ENCODE data around the gene OXLD1.
A peak's percentile ranks its signal among the peaks of the same experiment; 100 is the strongest.

OXLD1 gene

GRCh38 chr17:81701288-81702071 lies 35.1 kb upstream of the OXLD1 start:
- DNase-seq: no peak

DNA sequence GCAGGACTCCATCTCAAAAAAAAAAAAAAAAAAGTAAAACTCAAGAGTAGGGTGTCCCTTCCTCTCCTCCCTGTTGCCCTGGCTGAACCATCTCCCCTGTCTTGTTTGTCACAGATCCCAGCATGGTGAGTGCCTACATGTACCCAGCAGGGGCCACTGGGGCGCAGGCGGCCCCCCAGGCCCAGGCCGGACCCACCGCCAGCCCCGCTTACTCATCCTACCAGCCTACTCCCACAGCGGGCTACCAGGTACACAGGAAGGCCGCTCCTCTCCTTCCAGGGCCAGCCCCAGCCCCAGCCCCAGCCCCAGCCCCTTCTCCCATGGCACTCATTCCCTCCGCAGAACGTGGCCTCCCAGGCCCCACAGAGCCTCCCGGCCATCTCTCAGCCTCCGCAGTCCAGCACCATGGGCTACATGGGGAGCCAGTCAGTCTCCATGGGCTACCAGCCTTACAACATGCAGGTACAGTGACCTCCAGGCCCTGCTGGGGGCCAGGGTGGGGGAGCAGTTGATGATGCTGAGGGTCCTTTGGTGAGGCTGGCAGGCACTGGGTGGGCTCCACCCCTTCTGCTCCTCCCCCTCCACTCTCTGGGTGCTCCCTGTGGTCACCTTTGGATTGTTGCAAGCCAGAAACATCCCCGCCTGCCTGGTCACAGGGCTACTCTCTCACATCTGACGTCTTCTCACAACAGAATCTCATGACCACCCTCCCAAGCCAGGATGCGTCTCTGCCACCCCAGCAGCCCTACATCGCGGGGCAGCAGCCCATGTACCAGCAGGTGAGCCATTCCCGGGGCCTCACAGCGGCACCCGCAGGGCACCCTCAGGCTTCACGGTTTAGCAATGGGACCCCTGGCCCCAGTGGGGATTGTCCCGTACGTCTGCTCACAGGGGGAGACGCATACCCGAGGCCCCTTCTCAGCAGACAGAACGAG lies 34.2 kb upstream of the OXLD1 start:
- DNase-seq: no peak

GRCh38 chr17:81697261-81698044 lies 31.0 kb upstream of the OXLD1 start:
- no peak for DNase-seq

DNA sequence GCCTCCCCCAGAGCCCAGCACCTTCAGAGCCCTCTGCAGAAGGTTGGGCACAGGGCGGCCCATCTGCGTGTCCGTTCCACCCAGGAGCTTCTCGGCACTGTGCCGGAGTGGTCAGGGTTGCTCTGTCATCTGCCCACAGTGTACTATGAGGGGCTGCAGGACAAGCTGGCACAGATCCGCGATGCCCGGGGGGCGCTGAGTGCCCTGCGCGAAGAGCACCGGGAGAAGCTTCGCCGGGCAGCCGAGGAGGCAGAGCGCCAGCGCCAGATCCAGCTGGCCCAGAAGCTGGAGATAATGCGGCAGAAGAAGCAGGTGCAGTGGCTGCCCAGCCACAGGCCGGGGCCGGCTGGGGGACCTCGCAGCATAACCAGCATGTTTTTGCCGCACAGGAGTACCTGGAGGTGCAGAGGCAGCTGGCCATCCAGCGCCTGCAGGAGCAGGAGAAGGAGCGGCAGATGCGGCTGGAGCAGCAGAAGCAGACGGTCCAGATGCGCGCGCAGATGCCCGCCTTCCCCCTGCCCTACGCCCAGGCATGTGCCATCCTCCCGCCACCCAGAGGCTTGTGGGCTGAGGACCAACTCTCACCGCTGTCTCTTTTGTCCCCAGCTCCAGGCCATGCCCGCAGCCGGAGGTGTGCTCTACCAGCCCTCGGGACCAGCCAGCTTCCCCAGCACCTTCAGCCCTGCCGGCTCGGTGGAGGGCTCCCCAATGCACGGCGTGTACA lies 30.0 kb upstream of the OXLD1 start:
- DNase-seq: no peak

- DNase-seq: no peak
Observed at GRCh38 chr17:81695801-81696200, 29.4 kb upstream of the OXLD1 start.

- no peak for DNase-seq
Observed at GRCh38 chr17:81695211-81695610, 28.8 kb upstream of the OXLD1 start.

DNA sequence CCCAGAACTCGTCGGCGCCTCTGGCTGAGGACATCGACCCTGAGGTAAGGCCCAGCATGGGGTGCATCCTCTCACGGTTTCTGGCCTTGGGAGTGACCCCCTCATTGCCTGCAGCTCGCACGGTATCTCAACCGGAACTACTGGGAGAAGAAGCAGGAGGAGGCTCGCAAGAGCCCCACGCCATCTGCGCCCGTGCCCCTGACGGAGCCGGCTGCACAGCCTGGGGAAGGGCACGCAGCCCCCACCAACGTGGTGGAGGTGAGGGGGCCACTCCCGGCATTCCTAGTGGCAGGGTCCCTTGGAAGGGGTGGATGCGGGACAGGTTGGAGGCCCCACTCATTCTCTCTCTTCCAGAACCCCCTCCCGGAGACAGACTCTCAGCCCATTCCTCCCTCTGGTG lies 28.4 kb upstream of the OXLD1 start:
- DNase-seq: no peak

GRCh38 chr17:81693509-81694210 lies 27.3 kb upstream of the OXLD1 start:
- no peak for DNase-seq

GRCh38 chr17:81691608-81692007 lies 25.2 kb upstream of the OXLD1 start:
- DNase-seq: no peak

- no peak for DNase-seq
Observed at GRCh38 chr17:81691196-81691595, 24.8 kb upstream of the OXLD1 start.

DNA sequence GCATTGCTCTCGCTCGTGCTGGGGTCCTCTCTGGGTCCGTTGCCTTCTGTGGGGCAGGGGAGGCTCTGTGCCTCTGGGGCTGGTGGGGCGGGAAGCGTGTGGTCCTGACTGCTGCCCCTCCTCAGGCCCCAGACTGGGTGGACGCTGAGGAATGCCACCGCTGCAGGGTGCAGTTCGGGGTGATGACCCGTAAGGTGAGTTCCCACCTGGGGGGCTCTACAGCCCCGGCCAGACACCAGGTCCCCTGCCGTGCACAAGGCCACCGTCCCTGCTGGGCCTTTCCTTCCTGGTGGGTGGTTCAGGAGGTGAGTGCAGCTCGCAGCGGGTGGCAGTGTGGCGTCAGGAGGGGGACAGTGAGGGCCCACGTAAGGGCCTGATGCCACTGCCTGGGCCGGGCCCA lies 24.1 kb upstream of the OXLD1 start:
- no peak for DNase-seq

- DNase-seq: no peak
Observed at GRCh38 chr17:81690066-81690465, 23.7 kb upstream of the OXLD1 start.

DNA sequence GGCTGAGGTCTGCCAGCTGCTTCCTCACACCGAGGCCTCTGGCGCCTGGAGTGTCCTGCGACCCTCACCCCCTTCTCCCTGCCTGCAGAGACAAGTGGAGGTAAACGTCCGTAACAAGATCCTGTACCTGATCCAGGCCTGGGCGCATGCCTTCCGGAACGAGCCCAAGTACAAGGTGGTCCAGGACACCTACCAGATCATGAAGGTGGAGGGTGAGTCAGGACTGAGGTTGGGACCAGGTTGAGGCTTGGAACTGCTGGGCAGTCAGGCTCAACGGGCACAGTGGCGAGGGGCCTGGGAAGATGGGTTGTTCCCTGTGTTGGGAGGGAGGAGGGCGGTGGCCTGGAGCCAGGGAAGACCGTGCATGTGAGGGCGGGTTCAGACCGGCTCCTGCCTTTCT lies 22.2 kb upstream of the OXLD1 start:
- no peak for DNase-seq

DNA sequence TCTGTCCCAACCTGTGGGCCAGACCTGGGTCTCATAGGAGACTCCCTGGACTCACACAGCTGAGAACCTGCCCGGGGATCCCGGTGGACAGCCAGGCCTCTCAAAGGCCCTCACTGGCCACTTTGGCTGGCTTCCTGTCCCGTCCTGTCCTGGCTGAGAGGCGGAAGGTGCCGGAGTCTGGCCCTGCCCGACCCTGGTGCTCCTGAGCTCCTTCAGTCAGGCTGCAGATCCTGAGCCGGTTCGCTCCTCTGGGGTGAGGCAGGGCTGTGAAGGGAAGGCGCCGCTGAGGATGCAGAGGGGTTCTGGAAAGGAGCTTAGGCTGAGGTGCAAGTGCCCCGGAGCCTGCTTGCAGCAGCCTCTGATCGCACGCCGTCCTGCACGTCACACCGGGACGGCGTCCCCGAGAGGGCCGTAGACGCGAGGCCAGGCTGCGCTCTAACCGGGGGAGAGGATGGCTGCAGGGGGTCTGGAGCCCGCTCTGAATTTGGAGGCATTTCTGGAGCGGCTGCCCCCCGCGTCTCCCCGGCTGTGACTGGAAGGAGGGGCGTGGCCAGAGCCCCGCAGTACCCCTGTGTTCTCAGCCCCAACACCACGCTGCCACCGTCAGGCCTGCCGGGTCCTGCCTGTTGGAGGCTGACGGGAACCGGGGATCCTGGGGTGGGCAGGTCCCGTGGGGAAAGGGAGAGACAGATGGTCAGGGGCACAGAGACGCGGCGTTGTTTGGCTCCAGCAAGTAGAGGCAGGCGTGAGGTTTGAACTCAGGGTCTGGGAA lies 21.6 kb upstream of the OXLD1 start:
- no peak for DNase-seq

GRCh38 chr17:81686614-81687013 lies 20.2 kb upstream of the OXLD1 start:
- no peak for DNase-seq

DNA sequence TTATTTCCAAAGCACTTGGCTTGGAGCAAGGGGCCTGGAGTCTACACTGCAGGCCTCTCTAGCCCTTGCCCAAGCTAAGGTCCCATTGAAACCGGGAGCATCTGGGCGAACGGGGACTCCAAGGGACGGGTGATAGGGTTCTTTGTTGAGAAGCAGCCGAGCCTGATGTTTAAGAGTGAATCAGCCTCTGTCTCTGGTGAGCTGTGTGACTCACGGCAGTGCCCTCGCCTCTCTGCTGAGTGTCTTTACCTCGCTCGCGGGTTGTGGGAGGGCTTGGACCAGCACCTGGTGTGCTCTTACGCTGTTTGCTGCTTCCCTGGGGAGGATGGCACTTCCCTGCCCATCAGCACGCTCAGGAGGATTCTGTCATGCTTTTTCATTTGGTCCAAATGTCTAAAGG lies 18.7 kb upstream of the OXLD1 start:
- DNase-seq: no peak

- DNase-seq: no peak
Observed at GRCh38 chr17:81684442-81684911, 18.1 kb upstream of the OXLD1 start.

DNA sequence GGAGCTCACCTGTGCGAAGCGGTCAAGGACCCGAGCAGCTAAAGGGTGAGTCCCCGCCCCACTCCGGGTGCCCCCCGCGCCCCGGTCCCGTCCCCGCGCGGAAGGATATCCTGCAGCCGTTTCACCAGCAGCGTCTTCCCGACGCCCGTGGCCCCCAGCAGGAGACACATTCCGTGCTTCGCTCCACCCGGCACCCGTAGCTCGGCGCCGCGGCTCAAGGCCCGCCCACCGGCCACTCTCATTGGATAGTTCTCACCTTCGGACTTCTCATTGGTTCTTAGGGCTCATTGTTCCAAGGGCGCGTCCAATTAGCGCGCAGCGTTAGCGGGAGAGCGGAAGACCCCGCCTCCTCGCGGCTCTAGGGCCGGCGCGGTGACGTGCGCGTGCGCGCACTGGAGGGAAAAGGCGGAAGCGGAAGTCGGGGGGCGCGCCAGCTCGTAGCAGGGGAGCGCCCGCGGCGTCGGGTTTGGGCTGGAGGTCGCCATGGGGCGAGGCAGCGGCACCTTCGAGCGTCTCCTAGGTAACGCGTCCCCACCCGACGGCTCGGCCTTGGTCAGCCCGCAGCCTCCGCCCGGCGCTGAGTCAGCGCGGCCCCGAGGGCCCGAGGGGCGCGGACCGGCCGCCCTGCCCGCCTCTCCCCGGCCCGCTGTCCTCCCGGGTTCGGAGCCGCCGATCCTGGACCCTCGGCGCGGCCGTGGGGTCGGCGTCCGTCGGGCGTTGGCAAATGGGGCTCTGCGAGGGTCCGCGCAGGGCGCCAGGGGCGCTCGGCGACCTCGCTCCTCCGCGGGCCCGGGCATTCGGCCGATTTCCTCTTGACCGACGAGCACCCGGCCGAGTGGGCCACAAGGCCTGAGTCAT lies 17.4 kb upstream of the OXLD1 start, which contains the start of the genes ARL16 and HGS:
ARL16 (minus strand) TSS at position 214 of the 858 bp plus-strand sequence; CDS start at position 170, 44 bp downstream.
HGS (plus strand) TSS at position 428 of the 858 bp plus-strand sequence; CDS start at position 484, 56 bp downstream.
- DNase-seq: peak; percentile 99 to 100 (median 99)

- peak in 1 of 3 experiments; percentile 46 for DNase-seq
Observed at GRCh38 chr17:81683208-81683583, 16.8 kb upstream of the OXLD1 start.
